Fibroblast of mammary gland (primary cell): Measurements from ENCODE around the gene TADA2B.

Source experiments
- DNase-seq: peaks from one replicate; pipeline ENCODE4 v3.0.0-alpha.2; 2010; ENCODE audit warnings: low read depth
- H3K4me3 ChIP-seq: 2 replicates; pipeline ENCODE4 v1.5.1; 2011; ENCODE audit warnings: low read depth, mild to moderate bottlenecking, low read length, moderate library complexity; ENCODE audit not compliant: control insufficient read depth
- CTCF ChIP-seq: conservative IDR thresholded peaks from 2 replicates; pipeline ENCODE4 v1.5.1; 2011; ENCODE audit warnings: low read depth, low read length, inconsistent platforms; ENCODE audit not compliant: control insufficient read depth, insufficient read depth

Gene TADA2B

DNA sequence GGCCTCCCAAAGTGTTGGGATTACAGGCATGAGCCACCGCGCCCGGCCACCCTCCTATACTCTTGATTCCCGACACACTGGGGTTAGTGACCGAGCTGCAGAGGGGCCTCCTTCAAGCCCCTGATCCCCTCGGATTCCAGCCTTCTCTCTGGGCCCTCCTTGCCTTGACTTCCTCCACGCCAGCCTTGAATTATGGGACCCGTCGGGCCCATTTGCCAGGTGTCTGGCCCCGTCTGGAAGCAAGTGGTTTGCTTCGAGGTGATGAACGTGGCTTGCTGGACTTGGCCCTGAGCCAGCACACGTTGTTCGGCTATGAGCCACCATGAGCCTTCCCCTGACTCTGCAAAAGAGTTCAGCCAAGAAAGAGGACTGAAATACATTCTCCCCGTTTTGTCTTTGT lies 62.1 kb downstream of the TADA2B start:
- TF ChIP-seq CTCF = no peak
- DNase-seq = peak; percentile 16
- no peak overlapping the region for H3K4me3 ChIP-seq

DNA sequence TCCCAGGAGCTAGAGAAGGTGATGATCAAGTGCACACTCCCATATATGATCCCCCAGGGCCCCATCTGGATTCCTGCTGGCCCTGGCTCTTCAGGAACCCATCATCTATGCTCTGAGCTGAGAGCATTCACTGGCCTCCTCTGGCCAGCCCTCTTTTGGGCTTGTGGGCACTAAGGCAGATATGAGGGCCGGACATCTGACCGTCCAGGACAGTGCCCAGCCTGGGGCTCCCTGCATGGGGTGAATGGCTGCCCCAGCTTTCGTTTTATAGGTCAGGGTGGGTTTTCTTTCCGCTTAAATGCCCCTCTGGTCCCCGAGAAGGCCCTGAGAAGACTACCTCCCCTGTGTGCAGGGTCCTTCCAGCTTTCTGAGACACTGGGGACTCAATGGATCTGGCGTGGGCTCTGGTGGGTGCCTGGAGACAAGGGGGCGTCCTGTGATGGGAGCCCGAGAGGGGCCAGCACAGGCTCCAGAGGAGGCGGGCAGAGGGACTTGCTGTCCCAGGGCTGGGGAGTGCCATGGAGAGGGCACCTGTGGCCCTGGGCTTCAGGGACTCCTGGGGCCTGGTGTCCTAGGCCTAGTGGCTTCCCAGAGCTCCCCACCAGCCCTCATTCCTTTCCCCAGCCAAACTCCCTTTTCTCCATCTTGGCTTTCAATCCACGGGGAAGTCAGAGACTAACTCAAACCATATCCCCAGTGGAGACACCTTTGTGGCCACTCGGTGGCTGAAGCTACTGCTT lies 64.2 kb downstream of the TADA2B start:
- no peak for TF ChIP-seq CTCF
- DNase-seq = no peak
- H3K4me3 ChIP-seq = no peak overlapping the region
